ENCODE results near the gene UTS2.

UTS2 gene

GRCh38 chr1:7811476-7811875, 41.4 kb downstream of the UTS2 start:
- TF ChIP-seq GATA1 (IDR thresholded peaks at IDR 0.05; ENCODE audit: low read depth, low read length) (no peak), POLR2A (IDR thresholded peaks at IDR 0.05; ENCODE audit: low read length) (no peak)
- no peak for DNase-seq

GRCh38 chr1:7810395-7810794, 42.5 kb downstream of the UTS2 start:
- peak; percentile 11 to 68 for DNase-seq
- TF ChIP-seq POLR2A (IDR thresholded peaks at IDR 0.05; ENCODE audit: low read length): no peak
- TF ChIP-seq GATA1 (IDR thresholded peaks at IDR 0.05; ENCODE audit: low read depth, low read length): no peak

- no peak for DNase-seq
- TF ChIP-seq GATA1 (IDR thresholded peaks at IDR 0.05; ENCODE audit: low read depth, low read length) (no peak), POLR2A (IDR thresholded peaks at IDR 0.05; ENCODE audit: low read length) (no peak)
Observed at GRCh38 chr1:7809742-7810141, 43.1 kb downstream of the UTS2 start.

GRCh38 chr1:7808253-7808844, 44.5 kb downstream of the UTS2 start:
- TF ChIP-seq GATA1 (IDR thresholded peaks at IDR 0.05; ENCODE audit: low read depth, low read length) (no peak), POLR2A (IDR thresholded peaks at IDR 0.05; ENCODE audit: low read length) (no peak)
- peak; percentile 47 to 52 for DNase-seq

- DNase-seq: no peak
Observed at GRCh38 chr1:7805460-7805859, 47.4 kb downstream of the UTS2 start.

More at GRCh38 chr1:7805460-7805859, 47.4 kb downstream of the UTS2 start:
- TF ChIP-seq POLR2A (IDR thresholded peaks at IDR 0.05; ENCODE audit: low read length): no peak
- TF ChIP-seq GATA1 (IDR thresholded peaks at IDR 0.05; ENCODE audit: low read depth, low read length): no peak
